OCI-LY7 (cell line): ENCODE data around the gene CERS6. TPM values are rescaled to one million over a fixed set of nuclear protein-coding genes. Genes with fewer than 3 reads are reported as not detected.

Experiments
- BruUV-seq: library from RNA; stranded (reverse); fragments of 400-500 nt; replicated peaks from 2 replicates; lab custom pipeline; 2021; lab: Mats Ljungman, UMichigan
- CTCF ChIA-PET: fragments of 300-600 bp; sonication (Branson Sonifier 250); formaldehyde crosslinking; loops from one replicate; lab custom pipeline; 2022; ENCODE audit warnings: antibody characterized with exemption; ENCODE audit not compliant: unreplicated experiment; lab: Charles Lee
- POLR2A ChIA-PET: fragments of 300-600 bp; sonication (Branson Sonifier 250); formaldehyde crosslinking; loops from one replicate; lab custom pipeline; 2022; ENCODE audit warnings: antibody characterized with exemption; lab: Charles Lee
- DNase-seq: peaks from one replicate; pipeline ENCODE4 v3.0.0-alpha.2; 2015; ENCODE audit warnings: low spot score
- H2AFZ ChIP-seq: fragments of 200-600 bp; sonication (generic), shearing (Covaris generic); 2 replicates; pipeline ENCODE4 v1.6.1; 2014; ENCODE audit warnings: mild to moderate bottlenecking, antibody characterized with exemption, low read length, moderate library complexity
- H3K27ac ChIP-seq: fragments of 200-600 bp; sonication (generic); 2 replicates; pipeline ENCODE4 v1.5.1; 2014; ENCODE audit warnings: mixed run types, low read depth, mild to moderate bottlenecking, moderate library complexity, low read length, inconsistent platforms; ENCODE audit not compliant: poor library complexity, severe bottlenecking
- H3K36me3 ChIP-seq: fragments of 200-600 bp; sonication (generic); 2 replicates; pipeline ENCODE4 v1.6.1; 2014; ENCODE audit warnings: mild to moderate bottlenecking, antibody characterized with exemption, low read length, moderate library complexity, mixed read lengths; ENCODE audit not compliant: insufficient read depth
- H3K4me1 ChIP-seq: fragments of 200-600 bp; sonication (generic); 2 replicates; pipeline ENCODE4 v1.5.1; 2014; ENCODE audit warnings: mild to moderate bottlenecking, low read length; ENCODE audit not compliant: insufficient read depth, poor library complexity, severe bottlenecking
- H3K4me2 ChIP-seq: fragments of 200-600 bp; sonication (generic); 2 replicates; pipeline ENCODE4 v1.6.1; 2014; ENCODE audit warnings: mild to moderate bottlenecking, low read length
- H3K4me3 ChIP-seq: fragments of 200-600 bp; sonication (generic); 2 replicates; pipeline ENCODE4 v1.5.1; 2014; ENCODE audit warnings: mild to moderate bottlenecking, low read depth, low read length; ENCODE audit not compliant: poor library complexity, severe bottlenecking
- H3K79me2 ChIP-seq: fragments of 200-600 bp; sonication (generic); 2 replicates; pipeline ENCODE4 v1.6.1; 2016; ENCODE audit warnings: low read depth, mild to moderate bottlenecking, low read length, moderate library complexity, mixed read lengths; ENCODE audit not compliant: insufficient read depth
- H3K9me2 ChIP-seq: fragments of 200-600 bp; sonication (generic); 2 replicates; pipeline ENCODE4 v1.6.1; 2016; ENCODE audit warnings: mild to moderate bottlenecking, low read length, mixed read lengths; ENCODE audit not compliant: insufficient read depth
- H3K9me3 ChIP-seq: fragments of 200-600 bp; sonication (generic); 2 replicates; pipeline ENCODE4 v1.6.1; 2014; ENCODE audit warnings: mild to moderate bottlenecking, mixed run types, low read length, mixed read lengths
- H4K20me1 ChIP-seq: fragments of 200-600 bp; sonication (generic); 2 replicates; pipeline ENCODE4 v1.6.1; 2014; ENCODE audit warnings: mild to moderate bottlenecking, antibody characterized with exemption, low read length, moderate library complexity, mixed read lengths; ENCODE audit not compliant: insufficient read depth
- CTCF ChIP-seq: fragments of 200-600 bp; sonication (generic); conservative IDR thresholded peaks from 2 replicates; pipeline ENCODE4 v1.5.1; 2014; ENCODE audit warnings: mild to moderate bottlenecking, antibody characterized with exemption, low read length, moderate library complexity, mixed read lengths
- EZH2phosphoT487 ChIP-seq: fragments of 200-600 bp; sonication (generic); IDR thresholded peaks from 2 replicates; pipeline ENCODE4 v1.6.1; 2018; ENCODE audit warnings: low read depth, borderline replicate concordance, mild to moderate bottlenecking, mixed run types, antibody characterized with exemption, low read length, moderate library complexity, mixed read lengths
- intact Hi-C: fragments of 100-400 bp; cut with micrococcal nuclease; formaldehyde crosslinking; loops from one replicate; pipeline ENCODE4 v1.10.0; 2022; ENCODE audit not compliant: unreplicated experiment
- total RNA-seq, 2 experiments: library from RNA; depleted of rRNA in 1 of 2; stranded (reverse); fragments of >200 nt in 1 of 2; shearing (Covaris generic) in 1 of 2; gene quantifications; 2 replicates each; pipeline ENCODE4 v1.2.3, GENCODE V29; 2014 to 2022

Gene CERS6
- total RNA-seq, 2 experiments from 2014 or later = 0.04 TPM; not detected in 1

DNA sequence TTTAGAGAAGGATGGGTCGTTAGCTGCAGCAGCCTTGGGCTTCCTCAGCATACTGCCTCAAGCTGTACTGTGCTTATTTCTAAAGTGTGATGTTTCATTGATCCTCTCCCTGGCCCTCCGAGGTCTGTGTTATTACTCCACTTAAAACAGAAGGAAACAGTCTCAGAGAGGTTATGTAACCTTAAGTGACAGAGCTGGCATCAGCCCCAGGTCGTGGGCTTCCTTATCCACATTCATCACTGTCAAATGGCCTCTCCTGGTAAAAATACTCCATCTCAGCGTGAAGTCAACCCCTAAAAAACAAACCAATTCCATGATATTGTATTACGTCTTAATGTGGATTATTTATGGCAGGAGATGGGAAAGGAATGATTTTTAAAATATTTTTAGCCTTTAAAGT lies 193.0 kb downstream of the CERS6 start:
- Histone ChIP-seq H2AFZ (no peak overlapping the region), H3K9me2 (no peaks in the 10 kb centered on the region), H3K36me3 (no peaks in the 10 kb centered on the region), H3K27ac (no peak overlapping the region), H3K4me3 (no peak overlapping the region), H3K79me2 (no peaks in the 10 kb centered on the region), H3K4me2 (no peak overlapping the region), H3K9me3 (no peaks in the 10 kb centered on the region), H3K4me1 (no peaks in the 10 kb centered on the region), H4K20me1 (no peaks in the 10 kb centered on the region)
- POLR2A ChIA-PET = no interaction called here
- TF ChIP-seq EZH2phosphoT487 (no peak), CTCF (no peak)
- BruUV-seq = no TSS peak
- CTCF ChIA-PET = no interaction called here
- DNase-seq = no peak
- intact Hi-C loops = no loop called here

- ChIA-PET POLR2A (no interaction called here), CTCF (no interaction called here)
- no peak overlapping the region for H3K4me2 ChIP-seq
- H3K27ac ChIP-seq = no peak overlapping the region
- no TSS peak for BruUV-seq
- intact Hi-C loops = no loop called here
- no peak overlapping the region for H2AFZ ChIP-seq
- H3K4me3 ChIP-seq = no peak overlapping the region
- no peaks in the 10 kb centered on the region for H3K9me2 ChIP-seq
- H3K79me2 ChIP-seq = no peaks in the 10 kb centered on the region
- DNase-seq = no peak
- no peaks in the 10 kb centered on the region for H3K9me3 ChIP-seq
- TF ChIP-seq CTCF = no peak
- no peak for TF ChIP-seq EZH2phosphoT487
- H3K36me3 ChIP-seq = no peaks in the 10 kb centered on the region
- H3K4me1 ChIP-seq = no peaks in the 10 kb centered on the region
- no peaks in the 10 kb centered on the region for H4K20me1 ChIP-seq
Measured at GRCh38 chr2:168649562-168649961, 193.5 kb downstream of the CERS6 start.

DNA sequence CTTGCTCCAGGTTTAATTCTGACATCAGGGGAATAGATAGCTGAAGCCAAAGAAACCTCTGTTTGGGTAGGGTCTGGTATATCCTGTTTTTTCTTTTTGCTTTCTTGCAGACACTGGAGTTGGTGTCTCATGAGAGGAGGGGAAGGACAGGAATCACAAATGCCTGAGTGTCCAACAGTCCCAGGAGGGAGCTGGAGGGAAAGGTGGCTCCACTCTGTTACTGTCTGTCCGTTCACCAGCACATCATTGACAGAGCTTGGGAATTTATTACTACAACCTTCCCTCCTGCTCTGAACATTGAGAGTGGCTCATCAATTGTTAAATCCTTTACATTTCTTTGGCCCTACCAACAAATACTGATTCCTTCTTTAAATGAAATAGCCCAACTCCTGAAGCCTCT lies 194.1 kb downstream of the CERS6 start:
- Histone ChIP-seq H3K36me3 (no peaks in the 10 kb centered on the region), H3K4me1 (no peaks in the 10 kb centered on the region), H3K9me3 (no peaks in the 10 kb centered on the region), H4K20me1 (no peaks in the 10 kb centered on the region), H2AFZ (no peak overlapping the region), H3K4me2 (no peak overlapping the region), H3K9me2 (no peaks in the 10 kb centered on the region), H3K4me3 (no peak overlapping the region), H3K27ac (no peak overlapping the region), H3K79me2 (no peaks in the 10 kb centered on the region)
- DNase-seq = no peak
- BruUV-seq = no TSS peak
- TF ChIP-seq EZH2phosphoT487 = no peak
- intact Hi-C loops = no loop called here
- ChIA-PET CTCF (no interaction called here), POLR2A (no interaction called here)
